GM12873 (cell line): ENCODE data around the gene MIOX.

Experiments used
- TF ChIP-seq, protein P1 (sequence below): IDR thresholded peaks from 2 replicates; pipeline ENCODE4 v1.5.1; 2012; ENCODE audit warnings: low read depth, mild to moderate bottlenecking, moderate library complexity, low read length, control low read depth; ENCODE audit not compliant: insufficient read depth; ENCODE audit errors: missing control alignments

Gene MIOX

DNA sequence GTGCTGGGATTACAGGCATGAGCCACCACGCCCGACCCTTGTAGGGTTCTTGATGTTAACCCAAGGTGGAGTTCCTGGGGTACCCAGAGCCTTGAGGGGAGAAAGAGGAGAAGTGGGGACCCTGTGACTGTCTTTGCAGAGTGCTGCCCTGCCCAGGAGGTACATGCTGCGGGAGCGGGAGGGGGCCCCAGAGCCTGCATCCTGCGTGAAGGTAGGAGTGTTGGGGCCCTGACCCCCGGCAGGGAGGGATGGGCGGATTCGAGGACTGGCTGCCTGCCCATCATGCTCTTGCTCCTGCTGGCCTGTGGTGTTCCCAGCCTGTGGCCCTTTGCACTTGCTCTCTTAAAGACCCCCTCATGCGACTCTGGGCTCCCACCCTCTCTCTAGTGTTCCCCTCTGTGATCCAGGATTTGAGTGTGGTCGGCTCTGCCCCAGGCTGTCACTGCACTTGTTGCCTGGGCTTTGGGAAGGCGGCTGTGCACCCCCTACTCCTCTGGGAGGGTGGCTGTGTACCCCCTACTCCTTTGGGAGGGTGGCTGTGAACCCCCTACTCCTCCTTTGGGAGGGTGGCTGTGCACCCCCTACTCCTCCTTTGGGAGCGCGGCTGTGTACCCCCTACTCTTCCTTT lies 34.3 kb downstream of the MIOX start:
- TF ChIP-seq, protein P1, sequence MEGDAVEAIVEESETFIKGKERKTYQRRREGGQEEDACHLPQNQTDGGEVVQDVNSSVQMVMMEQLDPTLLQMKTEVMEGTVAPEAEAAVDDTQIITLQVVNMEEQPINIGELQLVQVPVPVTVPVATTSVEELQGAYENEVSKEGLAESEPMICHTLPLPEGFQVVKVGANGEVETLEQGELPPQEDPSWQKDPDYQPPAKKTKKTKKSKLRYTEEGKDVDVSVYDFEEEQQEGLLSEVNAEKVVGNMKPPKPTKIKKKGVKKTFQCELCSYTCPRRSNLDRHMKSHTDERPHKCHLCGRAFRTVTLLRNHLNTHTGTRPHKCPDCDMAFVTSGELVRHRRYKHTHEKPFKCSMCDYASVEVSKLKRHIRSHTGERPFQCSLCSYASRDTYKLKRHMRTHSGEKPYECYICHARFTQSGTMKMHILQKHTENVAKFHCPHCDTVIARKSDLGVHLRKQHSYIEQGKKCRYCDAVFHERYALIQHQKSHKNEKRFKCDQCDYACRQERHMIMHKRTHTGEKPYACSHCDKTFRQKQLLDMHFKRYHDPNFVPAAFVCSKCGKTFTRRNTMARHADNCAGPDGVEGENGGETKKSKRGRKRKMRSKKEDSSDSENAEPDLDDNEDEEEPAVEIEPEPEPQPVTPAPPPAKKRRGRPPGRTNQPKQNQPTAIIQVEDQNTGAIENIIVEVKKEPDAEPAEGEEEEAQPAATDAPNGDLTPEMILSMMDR: no peak

DNA sequence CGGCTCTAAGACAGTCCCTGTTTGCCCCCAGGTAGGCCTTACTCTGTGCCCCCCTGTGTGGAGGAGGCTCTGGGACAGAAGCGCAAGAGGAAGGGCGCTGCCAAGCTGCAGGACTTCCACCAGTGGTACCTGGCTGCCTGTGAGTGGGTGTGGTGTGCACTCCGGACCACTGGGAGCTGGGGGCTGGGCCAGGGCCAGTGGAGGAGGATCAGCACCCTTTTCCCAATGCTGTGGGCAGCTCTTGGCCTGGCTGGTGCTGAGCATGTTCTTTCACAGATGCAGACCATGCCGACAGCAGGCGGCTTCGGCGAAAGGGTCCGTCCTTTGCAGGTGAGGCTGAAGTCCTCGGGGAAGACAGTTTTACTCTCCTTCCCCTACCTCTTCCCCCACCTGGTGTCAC lies 35.1 kb downstream of the MIOX start:
- TF ChIP-seq, protein P1: no peak

DNA sequence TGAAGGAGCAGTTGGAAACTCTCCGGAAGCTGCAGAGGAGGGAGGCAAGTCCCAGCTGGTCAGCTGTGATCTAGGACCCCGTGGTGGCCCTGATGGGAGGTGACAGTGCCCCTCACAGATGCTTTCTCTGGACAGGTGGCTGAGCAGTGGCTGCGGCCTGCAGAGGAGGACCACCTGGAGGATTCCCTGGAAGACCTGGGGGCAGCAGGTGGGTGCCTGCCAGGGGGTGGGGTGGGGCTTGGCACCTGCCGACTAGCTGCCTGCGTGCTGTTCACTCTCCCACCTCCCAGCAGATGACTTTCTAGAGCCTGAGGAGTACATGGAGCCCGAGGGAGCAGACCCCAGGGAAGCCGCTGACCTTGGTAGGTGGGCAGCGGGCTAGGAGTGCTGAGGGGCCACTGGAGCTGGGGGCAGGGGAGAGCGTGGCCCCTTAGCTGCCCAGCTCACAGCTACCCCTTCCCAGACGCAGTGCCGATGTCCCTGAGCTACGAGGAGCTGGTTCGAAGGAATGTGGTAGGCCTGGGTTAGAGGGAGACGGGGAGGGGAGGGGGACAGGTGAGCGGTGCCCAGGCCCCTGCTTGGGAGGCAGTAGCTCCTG lies 35.6 kb downstream of the MIOX start:
- TF ChIP-seq, protein P1: no peak

DNA sequence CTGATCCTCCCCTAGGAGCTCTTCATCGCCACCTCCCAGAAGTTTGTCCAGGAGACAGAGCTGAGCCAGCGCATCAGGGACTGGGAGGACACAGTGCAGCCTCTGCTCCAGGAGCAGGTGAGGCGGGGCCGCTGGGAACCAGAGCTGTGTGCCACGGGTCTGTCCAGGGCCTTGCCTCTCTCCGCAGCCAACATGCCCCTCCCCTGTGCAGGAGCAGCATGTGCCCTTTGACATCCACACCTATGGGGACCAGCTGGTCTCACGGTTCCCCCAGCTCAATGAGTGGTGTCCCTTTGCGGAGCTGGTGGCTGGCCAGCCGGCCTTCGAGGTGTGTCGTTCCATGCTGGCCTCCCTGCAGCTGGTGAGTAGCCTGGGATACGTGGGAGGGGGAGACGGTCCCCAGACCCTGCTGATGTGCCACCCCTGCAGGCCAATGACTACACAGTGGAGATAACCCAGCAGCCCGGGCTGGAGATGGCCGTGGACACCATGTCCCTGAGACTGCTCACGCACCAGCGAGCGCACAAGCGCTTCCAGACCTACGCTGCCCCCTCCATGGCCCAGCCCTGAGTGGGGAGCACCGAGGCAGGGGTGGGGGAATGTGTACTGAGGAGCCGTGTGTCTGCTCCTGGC lies 36.3 kb downstream of the MIOX start:
- TF ChIP-seq, protein P1: no peak

DNA sequence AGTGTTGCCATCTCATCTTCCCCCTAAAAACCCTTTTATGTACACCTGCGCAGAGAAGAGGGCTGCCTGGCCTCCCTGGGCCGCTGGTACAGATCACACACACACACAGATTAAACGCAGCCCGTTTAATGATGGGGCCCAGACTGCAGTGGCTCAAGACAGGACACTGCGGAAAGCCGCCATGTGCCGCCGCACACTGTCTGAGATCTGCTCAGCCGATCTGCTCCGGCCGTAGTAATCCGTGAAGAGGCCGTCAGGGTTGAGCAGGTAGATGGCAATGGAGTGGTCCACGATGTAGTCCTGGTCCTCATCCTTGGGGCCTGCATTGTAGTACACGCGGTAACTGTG lies 36.8 kb downstream of the MIOX start:
- TF ChIP-seq, protein P1: no peak

DNA sequence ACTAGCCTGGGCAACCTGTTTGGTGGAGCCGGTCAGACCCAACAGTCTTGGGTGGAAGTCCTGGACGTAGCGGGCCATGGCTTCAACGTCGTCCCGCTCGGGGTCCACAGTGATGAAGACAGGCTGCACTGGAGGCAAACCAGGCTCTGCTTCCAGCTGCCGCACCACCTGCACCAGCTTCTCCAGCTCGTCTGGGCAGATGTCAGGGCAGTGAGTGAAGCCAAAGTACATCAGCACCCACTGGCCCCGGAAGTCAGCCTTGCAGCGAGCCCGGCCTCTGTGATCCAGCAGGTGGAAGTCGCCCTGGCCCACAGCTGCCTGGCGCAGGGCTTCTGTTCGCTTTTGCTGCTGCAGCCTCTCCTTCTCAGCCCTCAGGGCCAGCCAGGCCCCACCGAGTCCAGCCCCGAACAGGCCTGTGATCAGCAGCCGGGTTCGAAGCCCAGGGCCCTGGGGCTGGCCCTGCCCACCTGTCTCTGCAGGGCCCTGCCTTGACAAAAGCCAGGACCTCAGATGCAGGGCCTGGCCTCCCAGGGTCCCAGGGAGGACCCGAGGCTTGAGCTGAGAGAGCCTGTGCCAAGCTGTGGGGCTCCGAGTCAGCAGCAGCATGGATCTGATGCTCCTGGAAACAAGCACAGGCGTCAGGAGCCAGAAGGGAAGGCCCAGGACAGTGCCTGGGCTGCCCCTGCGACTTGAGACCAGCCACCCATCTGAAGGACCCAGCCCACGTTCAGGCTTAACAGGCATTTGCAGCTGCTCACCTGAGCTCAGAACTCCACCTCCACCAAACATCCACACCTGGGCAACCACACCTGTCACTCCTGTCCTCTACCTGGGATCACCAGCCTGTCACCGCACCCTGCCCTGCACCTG lies 37.4 kb downstream of the MIOX start:
- TF ChIP-seq, protein P1: no peak

DNA sequence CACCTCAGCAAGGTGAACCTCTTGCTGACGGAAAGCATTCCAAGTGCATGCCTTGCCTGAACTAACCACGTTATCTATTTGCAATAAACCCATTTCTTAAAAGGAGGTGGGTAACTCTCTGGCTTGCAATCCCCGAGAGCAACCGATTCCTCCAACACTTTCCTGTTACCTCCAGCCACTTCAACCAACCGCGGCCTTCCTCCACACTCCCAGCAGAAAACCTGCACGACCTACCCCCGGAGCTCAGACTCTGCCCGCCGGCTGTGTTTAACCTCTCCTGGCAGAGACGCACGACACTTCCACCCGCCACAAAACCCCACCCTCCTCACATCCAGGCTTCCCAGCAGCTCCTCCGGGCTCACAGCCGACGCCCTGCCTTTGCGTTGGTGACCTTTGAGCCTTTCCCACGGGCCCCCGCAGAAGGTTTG lies 38.0 kb downstream of the MIOX start:
- TF ChIP-seq, protein P1: no peak
